Nephron progenitor cell (in vitro differentiated cells): Measurements from ENCODE around the gene COA3.

Experiments
- DNase-seq: peaks from one replicate; pipeline ENCODE4 v3.0.0; 2021
- H3K27ac Mint-ChIP-seq: 2 replicates; pipeline ENCODE4 v1.8.0; 2021; ENCODE audit warnings: mild to moderate bottlenecking, moderate library complexity, mixed read lengths
- H3K27me3 Mint-ChIP-seq: 2 replicates; pipeline ENCODE4 v1.8.0; 2021; ENCODE audit warnings: mild to moderate bottlenecking, low read depth, mixed read lengths; ENCODE audit not compliant: poor library complexity
- H3K36me3 Mint-ChIP-seq: 2 replicates; pipeline ENCODE4 v1.8.0; 2021; ENCODE audit warnings: low read depth, mixed read lengths
- H3K4me1 Mint-ChIP-seq: 2 replicates; pipeline ENCODE4 v1.8.0; 2021; ENCODE audit warnings: mixed read lengths
- H3K4me3 Mint-ChIP-seq: 2 replicates; pipeline ENCODE4 v1.8.0; 2021; ENCODE audit warnings: mild to moderate bottlenecking, moderate library complexity, mixed read lengths
- H3K9me3 Mint-ChIP-seq: 2 replicates; pipeline ENCODE4 v1.8.0; 2021; ENCODE audit warnings: mild to moderate bottlenecking, moderate library complexity, mixed read lengths
- TF ChIP-seq, protein P1 (sequence below): fragments of 200-600 bp; sonication (generic); IDR thresholded peaks from 2 replicates; pipeline ENCODE4 v1.5.0; 2021; ENCODE audit warnings: antibody characterized with exemption

The COA3 gene

DNA sequence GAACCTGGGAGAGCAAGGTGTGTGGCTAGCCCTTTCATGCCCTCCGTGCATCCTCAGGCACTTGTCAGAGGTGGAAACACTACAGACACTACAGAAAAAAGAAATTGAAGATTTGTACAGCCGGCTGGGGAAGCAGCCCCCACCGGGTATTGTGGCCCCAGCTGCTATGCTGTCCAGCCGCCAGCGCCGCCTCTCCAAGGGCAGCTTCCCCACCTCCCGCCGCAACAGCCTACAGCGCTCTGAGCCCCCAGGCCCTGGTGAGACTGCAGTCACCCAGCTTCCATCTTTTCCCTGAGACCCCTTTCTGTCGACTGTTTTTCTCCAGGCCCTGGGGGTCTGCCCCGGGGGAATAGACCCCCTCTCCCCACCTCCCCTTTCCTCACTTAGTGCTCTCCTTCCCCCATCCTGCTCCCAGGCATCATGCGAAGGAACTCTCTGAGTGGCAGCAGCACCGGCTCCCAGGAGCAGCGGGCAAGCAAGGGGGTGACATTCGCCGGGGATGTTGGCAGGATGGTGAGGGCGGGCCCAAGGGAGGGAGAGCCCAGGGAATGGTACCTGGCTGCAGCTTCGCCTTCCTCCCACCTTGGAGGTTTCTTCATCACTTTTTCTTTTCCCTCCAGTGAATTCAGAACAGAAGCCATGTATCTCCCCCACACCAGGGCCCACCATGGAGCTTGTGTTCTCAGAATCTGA is 2.3 kb downstream of the COA3 start:
- peaks cover 25% of the 10 kb centered on the region for H3K27me3 Mint-ChIP-seq
- TF ChIP-seq, protein P1, sequence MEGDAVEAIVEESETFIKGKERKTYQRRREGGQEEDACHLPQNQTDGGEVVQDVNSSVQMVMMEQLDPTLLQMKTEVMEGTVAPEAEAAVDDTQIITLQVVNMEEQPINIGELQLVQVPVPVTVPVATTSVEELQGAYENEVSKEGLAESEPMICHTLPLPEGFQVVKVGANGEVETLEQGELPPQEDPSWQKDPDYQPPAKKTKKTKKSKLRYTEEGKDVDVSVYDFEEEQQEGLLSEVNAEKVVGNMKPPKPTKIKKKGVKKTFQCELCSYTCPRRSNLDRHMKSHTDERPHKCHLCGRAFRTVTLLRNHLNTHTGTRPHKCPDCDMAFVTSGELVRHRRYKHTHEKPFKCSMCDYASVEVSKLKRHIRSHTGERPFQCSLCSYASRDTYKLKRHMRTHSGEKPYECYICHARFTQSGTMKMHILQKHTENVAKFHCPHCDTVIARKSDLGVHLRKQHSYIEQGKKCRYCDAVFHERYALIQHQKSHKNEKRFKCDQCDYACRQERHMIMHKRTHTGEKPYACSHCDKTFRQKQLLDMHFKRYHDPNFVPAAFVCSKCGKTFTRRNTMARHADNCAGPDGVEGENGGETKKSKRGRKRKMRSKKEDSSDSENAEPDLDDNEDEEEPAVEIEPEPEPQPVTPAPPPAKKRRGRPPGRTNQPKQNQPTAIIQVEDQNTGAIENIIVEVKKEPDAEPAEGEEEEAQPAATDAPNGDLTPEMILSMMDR: no peak
- H3K9me3 Mint-ChIP-seq: peaks cover 5% of the 10 kb centered on the region
- DNase-seq: no peak
- peaks cover 37% of the 10 kb centered on the region for H3K4me1 Mint-ChIP-seq
- H3K4me3 Mint-ChIP-seq: peak overlapping the region; percentile 46
- H3K36me3 Mint-ChIP-seq: peaks cover 36% of the 10 kb centered on the region
- peak overlapping the region; percentile 51 for H3K27ac Mint-ChIP-seq

DNA sequence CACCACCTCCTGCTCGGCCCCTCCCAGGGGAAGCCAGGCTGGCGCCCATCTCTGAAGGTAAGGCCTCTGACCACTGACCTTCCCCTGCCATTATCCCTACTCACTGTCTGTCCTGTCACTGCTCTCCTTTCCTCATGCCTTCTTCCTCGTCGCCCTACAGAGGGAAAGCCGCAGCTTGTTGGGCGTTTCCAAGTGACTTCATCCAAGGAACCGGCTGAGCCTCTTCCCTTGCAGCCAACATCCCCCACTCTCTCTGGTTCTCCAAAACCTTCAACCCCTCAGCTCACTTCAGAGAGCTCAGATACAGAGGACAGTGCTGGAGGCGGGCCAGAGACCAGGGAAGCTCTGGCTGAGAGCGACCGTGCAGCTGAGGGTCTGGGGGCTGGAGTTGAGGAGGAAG is 3.0 kb downstream of the COA3 start:
- peaks cover 34% of the 10 kb centered on the region for H3K4me1 Mint-ChIP-seq
- H3K36me3 Mint-ChIP-seq: peaks cover 36% of the 10 kb centered on the region
- H3K27me3 Mint-ChIP-seq: peaks cover 23% of the 10 kb centered on the region
- no peak for DNase-seq
- H3K9me3 Mint-ChIP-seq: peaks cover 5% of the 10 kb centered on the region
- peak overlapping the region; percentile 46 for H3K4me3 Mint-ChIP-seq
- H3K27ac Mint-ChIP-seq: peak overlapping the region; percentile 33
- TF ChIP-seq, protein P1: no peak

DNA sequence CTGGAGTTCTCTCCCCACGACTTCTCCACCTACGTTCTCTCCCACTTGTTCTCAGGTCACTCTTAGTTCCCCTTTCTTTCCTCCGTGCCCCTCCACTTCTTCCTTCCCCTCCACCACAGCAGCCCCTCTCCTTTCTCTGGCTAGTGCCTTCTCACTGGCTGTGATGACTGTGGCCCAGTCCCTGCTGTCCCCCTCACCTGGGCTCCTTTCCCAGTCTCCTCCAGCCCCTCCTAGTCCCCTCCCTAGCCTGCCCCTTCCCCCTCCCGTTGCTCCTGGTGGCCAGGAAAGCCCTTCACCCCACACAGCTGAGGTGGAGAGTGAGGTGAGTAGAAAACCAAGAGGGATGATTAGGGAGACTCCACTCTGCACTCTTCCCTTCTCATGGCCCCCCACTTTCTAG is 3.4 kb downstream of the COA3 start:
- peaks cover 21% of the 10 kb centered on the region for H3K27me3 Mint-ChIP-seq
- peak overlapping the region; percentile 42 for H3K27ac Mint-ChIP-seq
- no peak overlapping the region for H3K4me3 Mint-ChIP-seq
- peaks cover 30% of the 10 kb centered on the region for H3K4me1 Mint-ChIP-seq
- peaks cover 5% of the 10 kb centered on the region for H3K9me3 Mint-ChIP-seq
- DNase-seq: no peak
- H3K36me3 Mint-ChIP-seq: peaks cover 36% of the 10 kb centered on the region
- TF ChIP-seq, protein P1: no peak

DNA sequence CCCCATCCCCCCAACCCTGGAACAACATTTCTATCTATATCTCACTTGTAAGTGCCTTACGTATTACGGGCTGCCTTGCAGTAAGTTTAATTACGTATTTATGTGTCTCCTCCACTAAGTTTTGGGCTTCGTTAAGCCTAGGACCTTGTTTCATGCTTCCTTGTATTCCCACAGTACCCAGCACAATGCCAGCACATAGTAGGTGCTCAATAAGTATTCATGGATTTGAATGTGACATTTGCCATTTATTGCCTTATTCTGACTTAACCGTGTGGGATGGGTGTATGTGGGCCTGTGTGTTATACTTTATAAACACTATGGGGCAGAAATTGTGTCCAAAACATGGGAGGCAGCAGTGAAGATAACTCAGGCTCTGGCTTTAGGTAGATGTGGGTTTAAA is 6.0 kb downstream of the COA3 start:
- H3K27ac Mint-ChIP-seq: no peak overlapping the region
- H3K4me1 Mint-ChIP-seq: peaks cover 17% of the 10 kb centered on the region
- DNase-seq: no peak
- no peak overlapping the region for H3K4me3 Mint-ChIP-seq
- H3K27me3 Mint-ChIP-seq: peaks cover 32% of the 10 kb centered on the region
- TF ChIP-seq, protein P1: no peak
- peaks cover 29% of the 10 kb centered on the region for H3K36me3 Mint-ChIP-seq
- H3K9me3 Mint-ChIP-seq: no peaks in the 10 kb centered on the region

DNA sequence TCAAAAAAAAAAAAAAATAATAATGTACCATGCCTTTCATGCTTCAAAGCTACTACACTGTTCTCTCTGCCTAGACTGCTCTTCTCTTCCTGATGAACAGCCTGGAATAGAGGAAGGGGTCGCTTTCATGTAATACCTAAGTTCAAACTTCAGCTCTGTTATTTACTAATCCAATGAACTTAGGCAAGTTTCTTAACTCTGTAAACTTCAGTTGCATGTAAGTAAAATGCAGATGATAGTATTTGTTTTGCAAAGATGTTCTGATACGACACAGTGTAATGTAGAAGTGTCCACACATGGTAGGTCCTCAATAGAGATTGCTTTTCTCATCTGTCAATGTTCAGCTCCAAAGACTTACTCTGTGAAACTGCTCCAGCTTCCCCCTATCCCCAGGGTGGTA is 6.6 kb downstream of the COA3 start:
- TF ChIP-seq, protein P1: no peak
- Mint-ChIP-seq H3K4me3 (no peak overlapping the region), H3K27me3 (peaks cover 37% of the 10 kb centered on the region), H3K4me1 (peaks cover 11% of the 10 kb centered on the region), H3K9me3 (no peaks in the 10 kb centered on the region), H3K27ac (no peak overlapping the region), H3K36me3 (peaks cover 28% of the 10 kb centered on the region)
- DNase-seq: no peak

DNA sequence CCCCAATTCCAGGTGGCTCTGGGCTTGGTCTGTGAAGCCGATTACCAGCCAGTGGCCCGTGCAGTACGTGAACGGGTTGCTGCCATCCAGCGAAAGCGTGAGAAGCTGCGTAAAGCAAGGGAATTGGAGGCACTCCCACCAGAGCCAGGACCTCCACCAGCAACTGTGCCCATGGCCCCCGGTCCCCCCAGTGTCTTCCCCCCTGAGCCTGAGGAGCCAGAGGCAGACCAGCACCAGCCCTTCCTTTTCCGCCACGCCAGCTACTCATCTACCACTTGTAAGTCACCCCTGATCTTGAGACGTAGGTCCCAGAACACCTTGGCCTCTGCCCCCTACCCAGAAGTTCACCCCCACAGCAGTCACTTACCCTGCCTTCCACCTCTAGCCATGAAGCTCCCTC is 11.2 kb downstream of the COA3 start:
- H3K36me3 Mint-ChIP-seq: no peaks in the 10 kb centered on the region
- H3K9me3 Mint-ChIP-seq: no peaks in the 10 kb centered on the region
- H3K27me3 Mint-ChIP-seq: peaks cover 71% of the 10 kb centered on the region
- TF ChIP-seq, protein P1: no peak
- peaks cover 16% of the 10 kb centered on the region for H3K4me1 Mint-ChIP-seq
- H3K27ac Mint-ChIP-seq: no peak overlapping the region
- H3K4me3 Mint-ChIP-seq: no peak overlapping the region
- DNase-seq: no peak
